ENCODE results near the gene RINL. TPM values are rescaled to one million over a fixed set of nuclear protein-coding genes. Genes with fewer than 3 reads are reported as not detected.

Gene RINL
- polyA plus RNA-seq, 1 donor from 2014 or later: 0.77 TPM

GRCh38 chr19:38894968-38895367 is 16.9 kb upstream of the RINL start:
- no peak overlapping the region for H3K9ac ChIP-seq (ENCODE audit: low read length)
- no peak for TF ChIP-seq EZH2 (IDR thresholded peaks at IDR 0.05; ENCODE audit: borderline replicate concordance, insufficient read depth, low read length, poor library complexity, severe bottlenecking)
- no peak for TF ChIP-seq MXI1 (conservative IDR thresholded peaks at IDR 0.05; ENCODE audit: poor library complexity, severe bottlenecking)
- TF ChIP-seq TAF1 (IDR thresholded peaks at IDR 0.05; ENCODE audit: low read depth): no peak
- no peak for TF ChIP-seq REST (IDR thresholded peaks at IDR 0.05; ENCODE audit: borderline replicate concordance)
- TF ChIP-seq POLR2AphosphoS5 (IDR thresholded peaks at IDR 0.05): no peak
- TF ChIP-seq EP300 (conservative IDR thresholded peaks at IDR 0.05; ENCODE audit: poor library complexity, severe bottlenecking): no peak
- no peak for TF ChIP-seq CTCF (IDR thresholded peaks at IDR 0.05; ENCODE audit: poor library complexity, severe bottlenecking)
- no peak for TF ChIP-seq SMC3 (conservative IDR thresholded peaks at IDR 0.05; ENCODE audit: poor library complexity)
- no peak for TF ChIP-seq RAD21 (conservative IDR thresholded peaks at IDR 0.05)
- no peaks in the 10 kb centered on the region for H3F3A ChIP-seq (ENCODE audit: insufficient read depth, low read length, poor library complexity, severe bottlenecking)
- H4K20me1 ChIP-seq (ENCODE audit: insufficient read depth): no peaks in the 10 kb centered on the region
- no peaks in the 10 kb centered on the region for H3K79me2 ChIP-seq (replicated peaks; ENCODE audit: insufficient read depth, low read length)
- H2AFZ ChIP-seq (ENCODE audit: low read depth, low read length): no peak overlapping the region
- no peaks in the 10 kb centered on the region for H3K36me3 ChIP-seq (ENCODE audit: insufficient read depth, low read length)
- H3K4me3 ChIP-seq (ENCODE audit: low read length): no peak overlapping the region
- no peak overlapping the region for H3K4me2 ChIP-seq (ENCODE audit: low read length)
- no peaks in the 10 kb centered on the region for H3K9me2 ChIP-seq (ENCODE audit: insufficient read depth, low read length)
- H3K9me3 ChIP-seq (ENCODE audit: low read length): no peaks in the 10 kb centered on the region
- H3K27me3 ChIP-seq (ENCODE audit: insufficient read depth, low read depth, low read length): no peaks in the 10 kb centered on the region
- H3K27ac ChIP-seq (ENCODE audit: low read length): no peak overlapping the region

GRCh38 chr19:38893341-38893771 is 15.3 kb upstream of the RINL start:
- H3K27me3 ChIP-seq (ENCODE audit: insufficient read depth, low read depth, low read length): no peaks in the 10 kb centered on the region
- H3K36me3 ChIP-seq (ENCODE audit: insufficient read depth, low read length): no peaks in the 10 kb centered on the region
- H3K9me3 ChIP-seq (ENCODE audit: low read length): no peaks in the 10 kb centered on the region
- no peak overlapping the region for H3K27ac ChIP-seq (ENCODE audit: low read length)
- H3K9ac ChIP-seq (ENCODE audit: low read length): no peak overlapping the region
- no peaks in the 10 kb centered on the region for H4K20me1 ChIP-seq (ENCODE audit: insufficient read depth)
- no peak overlapping the region for H3K4me2 ChIP-seq (ENCODE audit: low read length)
- no peaks in the 10 kb centered on the region for H3F3A ChIP-seq (ENCODE audit: insufficient read depth, low read length, poor library complexity, severe bottlenecking)
- H2AFZ ChIP-seq (ENCODE audit: low read depth, low read length): no peak overlapping the region
- no peaks in the 10 kb centered on the region for H3K9me2 ChIP-seq (ENCODE audit: insufficient read depth, low read length)
- H3K4me3 ChIP-seq (ENCODE audit: low read length): no peak overlapping the region
- TF ChIP-seq MXI1 (conservative IDR thresholded peaks at IDR 0.05; ENCODE audit: poor library complexity, severe bottlenecking) (no peak), TAF1 (IDR thresholded peaks at IDR 0.05; ENCODE audit: low read depth) (no peak), CTCF (IDR thresholded peaks at IDR 0.05; ENCODE audit: poor library complexity, severe bottlenecking) (no peak), SMC3 (conservative IDR thresholded peaks at IDR 0.05; ENCODE audit: poor library complexity) (no peak), EZH2 (IDR thresholded peaks at IDR 0.05; ENCODE audit: borderline replicate concordance, insufficient read depth, low read length, poor library complexity, severe bottlenecking) (no peak), RAD21 (conservative IDR thresholded peaks at IDR 0.05) (no peak), POLR2AphosphoS5 (IDR thresholded peaks at IDR 0.05) (no peak), EP300 (conservative IDR thresholded peaks at IDR 0.05; ENCODE audit: poor library complexity, severe bottlenecking) (no peak), REST (IDR thresholded peaks at IDR 0.05; ENCODE audit: borderline replicate concordance) (no peak)
- H3K79me2 ChIP-seq (replicated peaks; ENCODE audit: insufficient read depth, low read length): no peaks in the 10 kb centered on the region

Data from neural cell (in vitro differentiated cells).